ENCODE measurements around the gene CSGALNACT2. TPM values are rescaled to one million over a fixed set of nuclear protein-coding genes. Genes with fewer than 3 reads are reported as not detected.

The CSGALNACT2 gene
- total and polyA plus RNA-seq, 9 of the 15 experiments (the other 6 are each of a cell fraction or from before 2014, with no cell fraction given), result 1.4 to 7.3 (median 3.5) TPM

- TF ChIP-seq ZBTB40 (IDR thresholded peaks at IDR 0.05), result peak; percentile 29; the same call in 1 of the 2 replicates
- TF ChIP-seq ZBTB40 (CRISPR knock-in tag; IDR thresholded peaks at IDR 0.05), result no peak
- no peak for TF ChIP-seq HNRNPLL (IDR thresholded peaks at IDR 0.05; ENCODE audit: low read depth, low read length, poor library complexity, severe bottlenecking)
- TF ChIP-seq CC2D1A (IDR thresholded peaks at IDR 0.05), result no peak
- TF ChIP-seq ADNP (tag; IDR thresholded peaks at IDR 0.05), result no peak
- no peak for TF ChIP-seq SP1 (CRISPR knock-in tag; IDR thresholded peaks at IDR 0.05)
- 0 out of 4 replicates have a peak, but pooled peaks of 1 of the 2 experiments have one; percentile 21 for TF ChIP-seq KDM1A (IDR thresholded peaks at IDR 0.05)
- no peak for TF ChIP-seq EP300 (IDR thresholded peaks at IDR 0.05; ENCODE audit: low read length)
- 0 out of 4 replicates have a peak, but pooled peaks of 1 of the 2 experiments have one; percentile 33 for TF ChIP-seq ZNF639 (CRISPR knock-in tag; conservative IDR thresholded peaks at IDR 0.05 in 1 of 2, IDR thresholded peaks at IDR 0.05 in 1 of 2)
- no peak for TF ChIP-seq ZFP30 (CRISPR knock-in tag; IDR thresholded peaks at IDR 0.05; ENCODE audit: borderline replicate concordance)
- TF ChIP-seq ZBTB12 (CRISPR knock-in tag; IDR thresholded peaks at IDR 0.05), result 0 out of 2 replicates have a peak, but pooled peaks have one; percentile 16
- peak; percentile 25 for TF ChIP-seq VEZF1 (CRISPR knock-in tag; IDR thresholded peaks at IDR 0.05)
- TF ChIP-seq FIP1L1 (IDR thresholded peaks at IDR 0.05; ENCODE audit: low read depth, low read length, poor library complexity, severe bottlenecking), result no peak
- TF ChIP-seq LARP7 (IDR thresholded peaks at IDR 0.05), result no peak
These were observed 554 bp downstream of the CSGALNACT2 start (continued) for GRCh38 chr10:43138757-43139241.
